Dedifferentiated amniotic fluid mesenchymal stem cell (primary cell): Measurements from ENCODE around the gene CHRNA9.
"Not testable (repeated sequence)": the region's sequence is repeated elsewhere in the genome, so short reads cannot be mapped to it uniquely, and the experiment has no call there.

Experiments used
- DNase-seq: peaks from one replicate; pipeline ENCODE4 v3.0.0-alpha.2; 2016; ENCODE audit errors: extremely low spot score

The CHRNA9 gene

DNA sequence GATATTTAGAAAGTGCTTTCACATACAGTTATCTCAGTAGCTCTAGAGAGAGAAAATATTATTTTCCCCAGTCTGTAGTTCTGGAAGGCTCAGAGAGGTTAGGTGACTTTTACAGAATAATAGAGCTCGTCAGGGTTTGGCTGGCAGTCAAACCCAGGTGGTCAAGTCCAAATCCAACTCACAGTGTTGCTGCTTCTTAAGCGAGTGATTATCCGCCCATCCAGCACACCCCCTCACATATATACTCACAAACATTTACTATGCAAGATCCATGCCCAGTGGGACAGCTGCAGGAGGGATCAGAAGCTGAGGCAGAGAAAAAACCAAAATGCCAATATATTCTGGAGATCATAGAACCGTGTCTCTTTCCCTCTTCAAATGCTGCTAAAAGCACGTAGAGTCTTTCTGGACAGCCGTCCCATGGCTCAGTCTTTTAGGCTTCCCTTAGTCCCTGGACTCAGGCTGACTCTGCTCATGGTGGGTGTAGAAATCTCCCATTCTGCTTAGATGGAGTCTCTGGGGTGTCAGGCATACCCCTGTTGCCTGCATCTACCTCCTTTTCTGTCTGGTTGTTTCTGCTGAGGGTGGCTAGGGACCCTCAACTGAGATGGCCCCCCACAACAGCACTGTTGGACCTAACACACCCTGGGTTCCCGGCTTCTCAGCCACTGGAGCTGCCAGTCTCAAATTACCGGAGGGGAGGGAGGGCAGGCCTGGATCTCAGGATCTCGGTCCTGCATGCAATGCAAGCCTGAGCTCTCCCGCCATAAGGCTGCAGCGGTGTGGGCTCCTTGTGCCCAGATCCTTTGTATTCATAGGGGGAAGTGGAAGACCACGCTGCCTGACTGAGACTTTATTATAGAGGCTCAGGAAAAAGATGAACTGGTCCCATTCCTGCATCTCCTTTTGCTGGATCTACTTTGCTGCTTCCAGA, at the start of gene CHRNA9:
TSS of gene CHRNA9 (plus strand) at position 743 of the 934 bp plus-strand sequence. CDS start at position 878, 135 bp downstream.
- no peak for DNase-seq

DNA sequence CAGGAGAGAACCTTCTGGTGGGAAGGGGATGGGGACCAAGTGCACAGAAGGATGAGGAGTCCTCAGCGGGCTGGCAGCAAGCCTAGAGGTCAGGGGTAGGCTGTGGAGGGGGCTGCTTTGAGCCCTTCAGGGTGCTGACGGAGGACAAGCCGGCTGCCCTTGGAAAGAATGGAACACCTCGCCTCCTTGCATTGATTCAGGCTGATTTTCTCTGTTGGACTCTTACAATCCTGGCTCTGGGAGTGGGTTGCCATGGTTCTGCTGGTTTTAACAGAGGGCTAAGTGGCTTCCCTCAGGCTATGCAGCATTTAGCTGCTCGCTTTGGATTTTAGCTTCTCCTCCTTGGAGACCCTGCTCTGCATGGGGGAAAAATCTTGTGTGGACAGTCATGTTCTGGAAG, 49.4 kb upstream of the CHRNA9 start:
- DNase-seq, result no peak

GRCh38 chr4:40288566-40288965, 46.6 kb upstream of the CHRNA9 start:
- DNase-seq, result no peak

DNA sequence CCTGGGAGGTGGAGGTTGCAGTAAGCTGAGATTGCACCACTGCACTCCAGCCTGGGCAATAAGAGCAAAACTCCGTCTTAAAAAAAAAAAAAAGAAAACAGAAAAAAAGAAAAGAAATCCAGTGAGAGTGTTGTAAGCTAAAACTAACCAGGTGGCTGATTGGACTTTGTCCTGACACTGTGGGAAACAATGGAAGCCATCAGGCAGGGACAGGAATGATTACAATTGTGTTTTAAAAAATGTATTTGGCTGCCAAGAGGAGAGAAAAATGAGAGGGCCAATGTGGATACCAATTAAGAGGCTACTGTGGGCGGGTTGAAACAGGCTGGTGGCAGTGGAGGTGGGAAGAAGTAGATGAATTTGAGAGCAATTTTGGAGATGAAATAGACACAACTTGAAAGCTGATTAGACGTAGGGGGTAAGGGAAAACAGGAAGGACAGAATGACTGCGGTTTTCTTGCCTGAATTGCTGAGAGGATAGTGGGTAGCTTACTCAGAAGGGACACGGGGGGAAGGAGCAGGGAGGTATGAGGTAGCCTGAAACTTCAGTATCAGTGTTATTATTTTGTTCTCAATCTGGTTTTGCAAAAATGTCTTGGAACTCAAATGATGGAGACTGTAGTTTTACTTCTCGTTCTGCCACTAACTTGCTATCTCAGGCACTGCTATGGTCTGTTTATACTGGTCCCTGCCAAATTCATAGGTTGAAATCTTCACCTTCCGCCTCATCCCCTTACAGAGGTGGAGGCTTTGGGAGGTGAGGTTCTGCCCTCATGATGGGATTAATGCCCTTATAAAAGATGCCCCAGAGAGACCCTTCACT, 45.6 kb upstream of the CHRNA9 start:
- DNase-seq, result no peak

DNA sequence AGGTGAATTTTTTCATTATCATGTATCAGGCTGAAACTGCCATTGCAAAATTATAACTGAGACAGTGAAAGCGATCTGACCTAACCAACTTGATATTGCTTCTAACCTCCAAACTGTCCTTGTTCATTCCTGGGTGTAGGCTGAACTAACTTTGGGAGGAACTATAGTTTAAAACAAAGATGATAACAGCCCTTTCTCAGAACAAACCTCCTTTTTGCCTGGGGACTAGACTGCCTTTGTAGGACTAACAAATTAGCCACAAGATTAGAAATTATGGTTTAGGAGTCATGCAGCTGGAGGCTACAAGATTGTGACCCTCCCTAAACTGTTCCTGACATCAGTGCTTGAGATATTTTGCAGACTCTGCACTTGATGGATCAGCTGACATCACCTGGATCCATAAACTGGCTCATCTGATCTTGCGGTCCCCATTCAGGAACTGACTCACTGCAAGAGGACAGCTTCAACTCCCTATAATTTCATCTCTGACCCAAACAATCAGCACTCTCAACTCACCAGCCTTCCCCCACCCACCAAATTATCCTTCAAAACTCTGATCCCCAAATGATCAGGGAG, 44.4 kb upstream of the CHRNA9 start:
- not testable (repeated sequence) for DNase-seq

- no peak for DNase-seq
Measured at GRCh38 chr4:40292313-40292759, 42.8 kb upstream of the CHRNA9 start.

GRCh38 chr4:40294339-40294738, 40.8 kb upstream of the CHRNA9 start:
- DNase-seq, result no peak

GRCh38 chr4:40295030-40295429, 40.1 kb upstream of the CHRNA9 start:
- DNase-seq, result not testable (repeated sequence)

DNA sequence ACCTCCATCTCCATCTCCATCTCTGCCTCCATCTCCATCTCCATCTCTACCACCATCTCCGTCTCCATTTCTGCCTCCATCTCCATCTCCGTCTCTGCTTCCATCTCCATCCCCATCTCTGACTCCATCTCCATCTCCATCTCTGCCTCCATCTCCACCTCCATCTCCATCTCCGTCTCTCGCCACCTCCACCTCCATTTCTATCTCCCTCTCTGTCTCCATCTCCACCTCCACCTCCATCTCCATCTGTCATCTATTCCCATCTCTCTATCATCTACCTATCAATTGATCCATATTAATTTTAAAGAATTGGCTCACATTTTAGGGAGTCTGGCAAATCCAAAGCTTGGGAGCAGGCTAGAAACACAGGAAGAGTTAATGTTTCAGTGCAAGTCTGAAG, 39.6 kb upstream of the CHRNA9 start:
- DNase-seq, result no peak

DNA sequence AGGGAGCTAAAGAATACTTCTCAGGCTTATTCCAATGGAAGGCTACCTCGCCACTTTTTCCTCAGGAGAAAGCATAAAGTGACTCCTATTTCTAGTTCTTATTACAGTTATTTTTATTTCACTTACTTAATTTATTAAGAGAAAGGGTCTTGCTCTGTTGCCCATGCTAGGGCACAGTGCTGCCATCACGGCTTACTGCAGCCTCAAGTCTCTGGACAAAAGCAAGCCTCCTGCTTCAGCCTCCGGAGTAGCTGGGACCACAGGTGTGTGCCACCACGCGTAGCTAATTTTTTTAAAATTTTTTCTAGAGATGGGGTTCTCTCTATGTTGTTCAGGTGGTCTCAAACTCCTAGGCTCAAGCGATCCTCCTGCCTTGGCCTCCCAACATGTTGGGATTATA, 36.0 kb upstream of the CHRNA9 start:
- no peak for DNase-seq

- no peak for DNase-seq
Measured at GRCh38 chr4:40299811-40300292, 35.3 kb upstream of the CHRNA9 start.

DNA sequence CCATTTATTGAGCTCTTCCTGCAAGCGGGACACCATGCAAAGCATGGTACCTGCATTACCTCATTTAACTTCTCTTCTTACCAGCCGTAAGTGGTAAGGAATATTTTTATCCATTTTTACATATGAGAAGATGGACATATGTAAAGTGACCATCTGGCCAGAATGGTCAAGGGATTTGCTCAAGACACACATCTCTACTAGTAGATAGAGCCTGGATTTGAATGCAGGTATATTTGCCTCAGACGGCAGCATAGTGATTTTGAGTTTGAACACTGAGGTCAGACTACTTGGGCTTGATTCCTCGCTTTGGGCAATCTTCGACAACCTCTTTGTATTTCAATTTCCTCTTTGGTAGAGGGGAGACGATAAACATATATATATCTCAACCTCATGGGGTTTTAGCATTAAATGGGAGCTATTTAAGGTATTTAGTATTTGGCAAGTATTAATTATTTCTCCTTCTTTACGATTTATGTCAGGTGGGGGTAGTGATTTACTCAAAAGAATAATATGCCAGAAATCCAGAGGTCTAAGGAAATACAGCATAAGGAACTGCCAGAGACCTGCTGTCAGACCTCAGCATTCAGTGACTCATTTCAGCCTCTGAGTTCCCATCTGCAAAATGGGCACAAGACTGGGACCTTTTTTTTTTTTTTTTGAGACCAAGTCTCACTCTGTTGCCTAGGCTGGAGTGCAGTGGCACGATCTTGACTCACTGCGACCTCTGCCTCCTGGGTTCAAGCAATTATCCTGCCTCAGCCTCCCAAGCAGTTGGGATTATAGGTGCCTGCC, 34.6 kb upstream of the CHRNA9 start:
- DNase-seq, result no peak

DNA sequence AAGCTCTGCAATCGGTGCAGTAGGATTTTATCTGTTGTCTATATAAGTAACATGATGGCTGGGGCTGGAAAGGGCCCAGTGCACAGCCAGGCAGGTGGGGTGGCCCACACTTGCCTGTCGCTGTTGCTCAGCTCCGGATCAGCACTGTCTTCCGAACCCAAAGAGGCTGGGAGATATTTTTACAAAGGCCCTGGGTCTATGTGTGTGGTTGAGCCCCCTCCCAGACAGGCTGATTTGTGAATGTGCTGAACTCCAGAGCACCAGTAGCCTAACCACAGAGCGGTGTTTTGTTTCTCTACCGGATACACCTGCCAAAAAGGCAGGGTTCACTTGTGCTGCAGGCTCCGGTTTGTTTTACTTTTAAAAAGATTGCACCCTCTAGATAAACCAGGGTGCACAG, 33.5 kb upstream of the CHRNA9 start:
- DNase-seq, result no peak

- DNase-seq, result no peak
Measured at GRCh38 chr4:40303751-40304150, 31.4 kb upstream of the CHRNA9 start.

DNA sequence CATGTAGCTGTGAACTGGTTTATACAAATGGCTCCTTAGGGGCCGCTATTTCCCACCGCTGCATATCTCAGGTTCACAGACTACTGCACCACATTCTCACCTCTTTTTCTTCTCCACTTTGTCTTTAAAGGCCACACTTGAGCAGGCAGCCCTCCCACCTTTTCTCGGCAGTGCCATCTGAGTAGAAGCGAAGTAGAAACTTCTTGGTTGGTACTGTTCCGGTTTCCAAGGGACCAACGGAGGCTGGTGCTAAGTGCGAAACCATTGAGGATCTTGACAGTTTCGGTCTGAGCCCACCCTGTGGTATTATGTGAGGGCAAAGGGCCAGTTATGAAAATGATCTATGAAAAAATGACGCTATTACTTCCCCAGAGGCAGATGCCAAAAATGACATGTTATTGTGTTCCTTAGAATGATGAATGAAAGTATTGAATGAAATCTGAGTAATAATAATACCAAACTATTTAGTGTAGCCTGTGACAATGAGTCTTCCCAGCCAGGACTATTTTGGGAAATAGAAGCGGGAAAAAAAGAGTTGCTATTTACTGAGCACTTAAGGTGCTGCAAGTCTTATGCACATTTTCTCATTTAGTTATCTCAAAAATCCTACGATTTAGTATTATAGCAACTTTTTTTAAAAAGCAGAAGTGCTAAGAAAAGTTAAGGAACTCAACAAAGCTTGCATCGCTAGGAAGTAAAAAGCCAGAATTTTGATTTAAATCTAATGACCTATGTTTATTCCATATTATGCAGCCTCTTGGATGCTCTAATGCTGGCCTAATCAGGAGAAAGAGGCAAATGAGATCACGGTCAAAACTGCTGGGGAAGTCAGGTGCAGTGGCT, 29.6 kb upstream of the CHRNA9 start:
- DNase-seq, result no peak

- DNase-seq, result no peak
Measured at GRCh38 chr4:40306226-40306625, 28.9 kb upstream of the CHRNA9 start.

GRCh38 chr4:40306976-40307375, 28.2 kb upstream of the CHRNA9 start:
- no peak for DNase-seq

DNA sequence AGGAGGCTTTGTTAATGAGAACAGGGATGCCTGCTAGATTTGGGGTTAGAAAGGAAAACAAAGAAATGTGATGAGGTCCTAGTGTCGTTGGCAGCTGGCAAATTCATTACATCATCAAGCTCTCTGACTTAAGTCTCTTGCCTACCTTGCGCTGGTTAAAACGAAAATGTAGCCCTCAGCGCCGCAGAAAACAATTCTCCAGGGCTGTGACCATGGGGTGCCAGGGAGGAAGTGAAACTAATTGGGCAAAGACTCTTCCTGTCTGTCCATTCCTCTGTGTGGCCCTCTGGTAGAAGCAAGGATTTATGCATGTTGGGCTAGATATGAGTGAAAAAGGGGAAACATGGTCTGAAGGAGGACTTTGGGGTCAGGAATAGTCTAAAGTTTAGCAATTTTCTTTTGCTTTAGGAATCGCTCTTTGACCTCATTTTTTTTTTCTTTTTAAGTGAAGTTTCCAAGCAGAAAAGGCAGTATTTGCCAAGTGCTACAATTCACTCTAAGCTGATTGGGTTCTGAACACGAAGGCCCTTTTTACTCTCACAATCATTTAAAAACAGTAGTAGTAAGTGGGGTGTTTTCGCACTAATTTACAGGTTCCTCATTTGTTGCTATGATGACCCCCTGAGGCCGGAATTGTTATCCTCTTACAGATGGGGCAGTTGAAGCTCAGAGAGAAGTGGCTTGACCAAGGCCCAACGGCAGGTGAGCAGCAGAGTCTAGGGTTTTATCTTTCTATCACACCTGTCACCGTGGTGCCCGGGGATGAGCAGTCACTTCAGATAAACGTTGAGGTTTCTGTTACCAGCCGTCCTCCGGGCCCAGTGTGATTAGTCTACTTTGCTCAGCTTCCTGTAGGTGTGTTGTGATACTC, 27.3 kb upstream of the CHRNA9 start:
- no peak for DNase-seq

- DNase-seq, result no peak
Measured at GRCh38 chr4:40308528-40309122, 26.5 kb upstream of the CHRNA9 start.
